HG02870 (cell line): Measurements from ENCODE around the gene GLB1L3.

Source experiments
- ATAC-seq: cut with Tn5 transposase; IDR thresholded peaks from one replicate; pipeline ENCODE4 v1.9.1; 2021; ENCODE audit warnings: mild to moderate bottlenecking, moderate library complexity; ENCODE audit not compliant: unreplicated experiment

Gene GLB1L3

GRCh38 chr11:134359646-134360045 lies 83.5 kb downstream of the GLB1L3 start:
- ATAC-seq, result no peak

DNA sequence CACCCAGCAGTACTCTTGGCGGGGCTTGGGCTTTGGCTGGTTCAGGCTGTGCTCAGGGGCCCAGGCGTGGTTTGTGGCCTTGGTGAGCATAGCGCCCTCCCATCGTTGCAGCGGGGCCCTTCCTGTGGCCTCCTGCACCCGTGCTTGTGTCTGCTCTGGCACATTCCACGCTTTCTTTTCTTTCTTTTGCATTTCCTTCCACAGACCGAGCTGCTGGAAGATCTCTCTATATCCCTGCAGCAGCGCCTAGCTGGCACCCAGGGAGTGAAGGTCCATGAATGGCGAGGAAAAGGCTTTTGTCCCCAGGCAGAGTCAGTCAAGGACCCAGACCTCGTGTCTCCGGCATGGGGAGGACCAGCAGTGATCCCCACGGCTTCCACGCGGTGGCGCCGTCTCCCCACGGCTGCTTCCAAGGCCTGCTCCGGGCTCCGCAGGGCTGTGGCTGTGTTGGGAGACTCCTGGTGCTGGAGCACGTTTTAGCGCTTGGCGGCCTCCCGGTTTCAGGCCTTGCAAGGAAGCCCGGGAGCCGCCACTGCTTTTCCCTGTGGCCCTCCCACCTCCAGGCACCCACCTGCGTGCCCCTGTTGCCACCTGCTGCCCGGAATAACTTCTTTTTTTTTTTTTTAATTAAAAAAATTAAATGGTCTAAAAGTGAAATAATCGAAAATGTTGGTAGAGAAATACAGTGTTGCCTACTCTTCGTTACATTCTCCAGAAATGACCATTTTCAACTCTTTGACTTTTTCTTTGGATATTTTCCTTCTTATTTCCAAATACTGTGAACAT lies 84.1 kb downstream of the GLB1L3 start:
- ATAC-seq, result peak; percentile 66

GRCh38 chr11:134361661-134362060 lies 85.5 kb downstream of the GLB1L3 start:
- no peak for ATAC-seq

DNA sequence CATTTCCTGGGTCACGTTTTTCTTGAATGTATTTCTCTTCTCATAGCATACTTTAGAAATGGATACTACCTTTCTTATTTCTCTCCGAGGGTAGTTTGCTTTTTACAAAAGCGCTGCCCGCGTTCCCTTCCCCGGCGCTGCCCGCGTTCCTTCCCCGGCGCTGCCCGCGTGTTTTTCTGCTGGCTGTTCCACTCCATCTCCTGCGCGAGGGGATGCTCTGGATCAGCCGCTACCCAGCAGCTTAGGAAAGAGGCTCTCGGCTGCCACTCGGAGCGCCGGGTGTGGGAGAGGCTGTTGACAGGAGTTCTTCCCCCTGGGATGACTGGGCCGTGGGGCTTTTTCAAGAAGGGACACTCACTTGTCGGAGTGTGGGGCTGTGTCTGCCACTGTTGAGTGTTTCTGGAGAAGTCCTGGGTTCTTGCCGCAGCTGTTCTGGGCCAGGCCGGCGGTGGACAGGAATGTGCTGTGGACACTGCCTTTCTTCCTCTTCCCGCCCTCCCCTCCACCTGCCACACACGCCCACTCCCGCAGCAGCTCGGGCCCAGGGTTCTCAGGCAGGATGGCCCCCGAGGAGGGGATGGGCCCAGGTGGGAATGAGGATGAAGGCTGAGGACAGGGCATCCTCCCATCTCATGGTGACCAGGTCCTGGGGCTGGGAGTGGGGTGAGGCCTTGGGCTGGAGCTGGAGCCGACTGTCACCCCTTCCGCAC lies 86.2 kb downstream of the GLB1L3 start:
- ATAC-seq, result no peak

- no peak for ATAC-seq
These were observed 87.0 kb downstream of the GLB1L3 start for GRCh38 chr11:134363161-134363560.

DNA sequence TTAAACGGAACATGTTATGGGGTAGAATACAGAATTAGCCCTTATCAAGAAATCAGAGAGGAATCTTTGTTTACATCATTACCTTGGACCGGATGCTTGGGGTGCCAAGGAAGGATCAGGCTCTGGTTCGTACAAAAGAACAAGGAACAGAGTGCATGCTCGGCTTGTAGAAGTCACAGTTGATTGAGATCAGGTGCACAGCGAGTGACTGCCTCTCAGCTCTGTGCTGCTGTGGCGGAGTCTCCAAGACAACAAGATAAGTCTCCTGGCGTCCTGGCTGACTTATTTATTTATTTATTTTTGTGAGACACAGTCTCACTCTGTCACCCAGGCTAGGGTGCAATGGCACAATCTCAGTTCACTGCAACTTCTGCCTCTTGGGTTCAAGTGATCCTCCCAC lies 87.4 kb downstream of the GLB1L3 start:
- no peak for ATAC-seq

- ATAC-seq, result no peak
These were observed 88.1 kb downstream of the GLB1L3 start for GRCh38 chr11:134364261-134364660.

DNA sequence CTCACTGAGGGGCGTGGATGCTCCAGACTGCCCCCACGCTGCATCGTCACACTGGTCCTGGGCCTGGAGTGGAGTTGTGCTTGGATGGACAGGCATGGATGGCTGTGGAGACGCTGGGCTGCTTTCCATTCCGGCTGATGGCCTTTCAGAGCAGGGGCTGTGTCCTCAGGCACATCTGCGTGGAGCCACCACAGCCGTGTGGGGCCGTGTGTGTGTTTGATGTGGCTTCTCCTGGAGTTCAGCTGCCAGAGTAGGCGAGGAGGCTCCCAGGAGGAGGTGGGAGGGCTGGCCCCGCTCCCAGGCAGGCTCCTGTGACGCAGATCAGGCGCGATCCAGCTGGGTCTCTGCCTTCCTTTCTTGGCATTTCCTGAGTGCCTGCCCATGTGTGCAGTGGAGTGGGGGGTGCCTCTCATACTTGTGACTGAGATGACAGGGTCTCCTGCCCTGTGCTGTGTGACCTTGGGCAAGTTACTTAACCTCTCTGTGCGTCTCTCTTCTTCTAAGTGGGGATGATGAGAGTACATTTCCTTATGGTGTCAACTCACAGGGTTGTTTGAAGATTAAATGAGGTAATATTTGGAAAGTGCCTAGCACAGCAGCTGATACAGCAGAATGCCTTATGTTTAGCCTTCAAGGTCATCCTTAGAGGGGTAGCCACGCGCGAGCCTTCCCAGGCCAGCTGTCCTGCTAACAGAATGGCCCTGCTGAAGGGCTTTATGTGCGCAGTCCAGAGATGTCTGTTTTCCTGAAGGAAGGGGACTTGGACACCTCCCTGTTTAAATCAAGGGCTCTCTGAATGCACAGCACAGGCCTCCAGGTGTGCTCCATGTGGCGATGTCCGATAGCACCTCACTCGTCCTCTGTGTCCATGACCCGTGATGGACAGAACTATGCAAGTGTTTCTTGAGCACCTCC lies 89.1 kb downstream of the GLB1L3 start:
- no peak for ATAC-seq

DNA sequence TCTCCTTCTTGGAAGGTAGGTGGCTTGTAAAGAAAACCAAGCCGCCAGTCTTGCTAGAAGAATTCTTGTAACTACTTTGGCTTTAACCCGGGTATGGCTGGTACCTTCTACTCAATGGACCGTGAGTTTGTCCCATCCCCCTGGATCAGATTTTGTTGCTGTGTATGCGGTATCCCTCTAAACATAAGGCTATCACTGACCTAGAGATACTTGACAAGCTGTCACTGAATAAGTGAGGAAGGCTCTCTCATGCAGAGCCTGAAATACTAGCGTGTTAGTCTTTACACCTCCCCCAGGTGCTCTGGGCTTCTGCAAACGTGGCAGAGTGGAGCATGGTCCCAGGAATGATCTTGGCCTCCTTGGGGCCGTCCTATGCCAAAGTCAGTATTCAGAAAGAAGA lies 90.1 kb downstream of the GLB1L3 start:
- no peak for ATAC-seq

- no peak for ATAC-seq
These were observed 91.6 kb downstream of the GLB1L3 start for GRCh38 chr11:134367781-134368180.
